Measurements from ENCODE around the gene MYO1F.

GRCh38 chr19:8557642-8558238 lies 19.5 kb downstream of the MYO1F start:
- TF ChIP-seq CTCF (IDR thresholded peaks at IDR 0.05) (no peak), POLR2A (IDR thresholded peaks at IDR 0.05) (no peak)
